ENCODE measurements around the gene XPR1.

- TF ChIP-seq, protein P1, sequence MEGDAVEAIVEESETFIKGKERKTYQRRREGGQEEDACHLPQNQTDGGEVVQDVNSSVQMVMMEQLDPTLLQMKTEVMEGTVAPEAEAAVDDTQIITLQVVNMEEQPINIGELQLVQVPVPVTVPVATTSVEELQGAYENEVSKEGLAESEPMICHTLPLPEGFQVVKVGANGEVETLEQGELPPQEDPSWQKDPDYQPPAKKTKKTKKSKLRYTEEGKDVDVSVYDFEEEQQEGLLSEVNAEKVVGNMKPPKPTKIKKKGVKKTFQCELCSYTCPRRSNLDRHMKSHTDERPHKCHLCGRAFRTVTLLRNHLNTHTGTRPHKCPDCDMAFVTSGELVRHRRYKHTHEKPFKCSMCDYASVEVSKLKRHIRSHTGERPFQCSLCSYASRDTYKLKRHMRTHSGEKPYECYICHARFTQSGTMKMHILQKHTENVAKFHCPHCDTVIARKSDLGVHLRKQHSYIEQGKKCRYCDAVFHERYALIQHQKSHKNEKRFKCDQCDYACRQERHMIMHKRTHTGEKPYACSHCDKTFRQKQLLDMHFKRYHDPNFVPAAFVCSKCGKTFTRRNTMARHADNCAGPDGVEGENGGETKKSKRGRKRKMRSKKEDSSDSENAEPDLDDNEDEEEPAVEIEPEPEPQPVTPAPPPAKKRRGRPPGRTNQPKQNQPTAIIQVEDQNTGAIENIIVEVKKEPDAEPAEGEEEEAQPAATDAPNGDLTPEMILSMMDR (IDR thresholded peaks at IDR 0.05) = no peak
- TF ChIP-seq POLR2AphosphoS5 (IDR thresholded peaks at IDR 0.05; ENCODE audit: low read depth, low read length) (no peak), TCF7L2 (IDR thresholded peaks at IDR 0.05; ENCODE audit: low read depth, low read length) (no peak), SIN3A (IDR thresholded peaks at IDR 0.05; ENCODE audit: borderline replicate concordance, insufficient read depth, low read depth, low read length) (no peak)
- TF ChIP-seq, protein P2, sequence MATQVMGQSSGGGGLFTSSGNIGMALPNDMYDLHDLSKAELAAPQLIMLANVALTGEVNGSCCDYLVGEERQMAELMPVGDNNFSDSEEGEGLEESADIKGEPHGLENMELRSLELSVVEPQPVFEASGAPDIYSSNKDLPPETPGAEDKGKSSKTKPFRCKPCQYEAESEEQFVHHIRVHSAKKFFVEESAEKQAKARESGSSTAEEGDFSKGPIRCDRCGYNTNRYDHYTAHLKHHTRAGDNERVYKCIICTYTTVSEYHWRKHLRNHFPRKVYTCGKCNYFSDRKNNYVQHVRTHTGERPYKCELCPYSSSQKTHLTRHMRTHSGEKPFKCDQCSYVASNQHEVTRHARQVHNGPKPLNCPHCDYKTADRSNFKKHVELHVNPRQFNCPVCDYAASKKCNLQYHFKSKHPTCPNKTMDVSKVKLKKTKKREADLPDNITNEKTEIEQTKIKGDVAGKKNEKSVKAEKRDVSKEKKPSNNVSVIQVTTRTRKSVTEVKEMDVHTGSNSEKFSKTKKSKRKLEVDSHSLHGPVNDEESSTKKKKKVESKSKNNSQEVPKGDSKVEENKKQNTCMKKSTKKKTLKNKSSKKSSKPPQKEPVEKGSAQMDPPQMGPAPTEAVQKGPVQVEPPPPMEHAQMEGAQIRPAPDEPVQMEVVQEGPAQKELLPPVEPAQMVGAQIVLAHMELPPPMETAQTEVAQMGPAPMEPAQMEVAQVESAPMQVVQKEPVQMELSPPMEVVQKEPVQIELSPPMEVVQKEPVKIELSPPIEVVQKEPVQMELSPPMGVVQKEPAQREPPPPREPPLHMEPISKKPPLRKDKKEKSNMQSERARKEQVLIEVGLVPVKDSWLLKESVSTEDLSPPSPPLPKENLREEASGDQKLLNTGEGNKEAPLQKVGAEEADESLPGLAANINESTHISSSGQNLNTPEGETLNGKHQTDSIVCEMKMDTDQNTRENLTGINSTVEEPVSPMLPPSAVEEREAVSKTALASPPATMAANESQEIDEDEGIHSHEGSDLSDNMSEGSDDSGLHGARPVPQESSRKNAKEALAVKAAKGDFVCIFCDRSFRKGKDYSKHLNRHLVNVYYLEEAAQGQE (IDR thresholded peaks at IDR 0.05; ENCODE audit: insufficient read depth in 1 of 2, low read depth in 2 of 2, low read length in 1 of 2) = no peak
These were observed 277.2 kb downstream of the XPR1 start for GRCh38 chr1:180909005-180909414.
